ENCODE data around the gene SHANK3. TPM values are rescaled to one million over a fixed set of nuclear protein-coding genes. Genes with fewer than 3 reads are reported as not detected.

Gene SHANK3
- polyA plus RNA-seq, 4 donors: 10.2 to 25.3 (median 13.4) TPM

Other genes starting within 250 kb of the SHANK3 start
- 10 to 100 TPM; 25.9 to 47.1 (median 34.9) TPM for gene SBF1, start 197.8 kb upstream of the SHANK3 start, polyA plus RNA-seq (ENCODE audit: insufficient read length in 4 of 4)
- gene ADM2, start 191.3 kb upstream of the SHANK3 start, polyA plus RNA-seq (ENCODE audit: insufficient read length in 4 of 4): 1 to 10 TPM in 3 of 4 donors, under 1 TPM in 1; 0.83 to 7.4 (median 3.9) TPM
- 10 to 100 TPM in 1 of 4 donors, 1 to 10 TPM in 2, under 1 TPM in 1; 0.44 to 12.5 (median 6.1) TPM for gene MIOX, start 186.0 kb upstream of the SHANK3 start, polyA plus RNA-seq (ENCODE audit: insufficient read length in 4 of 4)
- 10 to 100 TPM; 34.7 to 68.3 (median 42.0) TPM for gene LMF2, start 165.1 kb upstream of the SHANK3 start, polyA plus RNA-seq (ENCODE audit: insufficient read length in 4 of 4)
- gene NCAPH2, start 164.6 kb upstream of the SHANK3 start, polyA plus RNA-seq (ENCODE audit: insufficient read length in 4 of 4): 10 to 100 TPM; 39.7 to 54.3 (median 43.9) TPM
- gene SCO2, start 147.2 kb upstream of the SHANK3 start, polyA plus RNA-seq (ENCODE audit: insufficient read length in 4 of 4): 1 to 10 TPM in 2 of 4 donors, under 1 TPM in 1, not detected in 1; 0.83 to 7.6 (median 3.9) TPM
- gene TYMP, start 142.8 kb upstream of the SHANK3 start, polyA plus RNA-seq (ENCODE audit: insufficient read length in 4 of 4): 1 to 10 TPM in 3 of 4 donors, under 1 TPM in 1; 0.83 to 4.3 (median 2.1) TPM
- gene KLHDC7B, start 126.9 kb upstream of the SHANK3 start, polyA plus RNA-seq (ENCODE audit: insufficient read length in 4 of 4): under 1 TPM; 0.03 to 0.47 (median 0.32) TPM
- under 1 TPM in 1 of 4 donors, not detected in 3; 0.42 TPM for gene SYCE3, start 109.9 kb upstream of the SHANK3 start, polyA plus RNA-seq (ENCODE audit: insufficient read length in 4 of 4)
- 10 to 100 TPM in 2 of 4 donors, 1 to 10 TPM in 2; 7.5 to 17.4 (median 10.2) TPM for gene CPT1B, start 94.4 kb upstream of the SHANK3 start, polyA plus RNA-seq (ENCODE audit: insufficient read length in 4 of 4)
- 10 to 100 TPM; 71.6 to 88.6 (median 81.1) TPM for gene CHKB, start 90.0 kb upstream of the SHANK3 start, polyA plus RNA-seq (ENCODE audit: insufficient read length in 4 of 4)
- gene MAPK8IP2, start 72.0 kb upstream of the SHANK3 start, polyA plus RNA-seq (ENCODE audit: insufficient read length in 4 of 4): 1 to 10 TPM in 2 of 4 donors, under 1 TPM in 2; 0.72 to 3.5 (median 0.93) TPM
- gene ARSA, start 44.7 kb upstream of the SHANK3 start, polyA plus RNA-seq (ENCODE audit: insufficient read length in 4 of 4): 10 to 100 TPM in 3 of 4 donors, 1 to 10 TPM in 1; 6.3 to 26.6 (median 13.4) TPM
- under 1 TPM; 0.52 to 0.76 (median 0.52) TPM for gene ACR, start 65.4 kb downstream of the SHANK3 start, polyA plus RNA-seq (ENCODE audit: insufficient read length in 4 of 4)
- 10 to 100 TPM; 33.9 to 82.3 (median 54.0) TPM for gene RABL2B, start 110.8 kb downstream of the SHANK3 start, polyA plus RNA-seq (ENCODE audit: insufficient read length in 4 of 4)

All from left renal pelvis (tissue), 4 donors.